Middle frontal gyrus (tissue), 1 donor: ENCODE data around the gene SSBP3.
"Not testable (repeated sequence)": the region's sequence is repeated elsewhere in the genome, so short reads cannot be mapped to it uniquely, and the experiment has no call there.

Experiments
- DNase-seq: peaks from one replicate; pipeline ENCODE4 v3.0.0-alpha.2; 2015; ENCODE audit warnings: low spot score; ENCODE audit errors: extremely low spot score

The SSBP3 gene

DNA sequence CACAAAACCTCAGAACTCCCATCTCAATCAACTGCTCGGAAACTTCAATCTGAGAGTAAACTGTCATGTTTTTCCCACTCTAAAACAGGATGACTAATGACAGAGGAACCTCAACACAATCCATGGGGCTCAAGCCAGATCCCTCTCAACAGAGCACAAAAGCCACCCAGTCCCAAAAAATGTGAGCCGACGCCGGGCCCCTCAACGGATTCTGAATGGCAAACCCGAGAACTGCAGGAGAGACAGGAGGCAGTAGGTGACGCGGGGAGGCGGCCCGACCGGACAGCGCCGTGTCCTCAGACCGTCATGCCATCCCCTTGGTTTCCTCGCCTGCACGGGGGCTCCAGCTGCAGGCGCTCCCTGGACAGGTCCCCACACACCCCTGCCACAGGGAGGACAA lies 53.4 kb downstream of the SSBP3 start:
- no peak for DNase-seq

DNA sequence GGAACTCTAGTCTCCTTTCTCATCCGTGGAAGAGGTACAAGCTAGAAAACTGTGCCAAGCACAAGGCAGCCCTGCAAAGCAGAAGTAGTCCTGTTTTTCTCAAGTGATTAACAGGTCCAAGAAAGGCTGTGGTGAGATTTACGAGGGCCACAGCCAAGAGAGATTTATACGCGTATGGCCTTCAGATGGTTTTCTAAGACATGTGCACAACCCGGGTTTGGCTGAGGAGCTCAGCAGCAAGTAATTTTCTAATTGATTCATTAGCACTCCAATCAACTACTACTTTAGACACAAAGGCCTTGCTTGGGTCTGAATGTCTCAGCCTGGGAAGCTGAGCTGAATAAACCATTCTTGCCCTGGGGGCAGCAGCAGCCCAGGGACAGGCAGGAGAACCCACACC lies 55.8 kb downstream of the SSBP3 start:
- DNase-seq = no peak

DNA sequence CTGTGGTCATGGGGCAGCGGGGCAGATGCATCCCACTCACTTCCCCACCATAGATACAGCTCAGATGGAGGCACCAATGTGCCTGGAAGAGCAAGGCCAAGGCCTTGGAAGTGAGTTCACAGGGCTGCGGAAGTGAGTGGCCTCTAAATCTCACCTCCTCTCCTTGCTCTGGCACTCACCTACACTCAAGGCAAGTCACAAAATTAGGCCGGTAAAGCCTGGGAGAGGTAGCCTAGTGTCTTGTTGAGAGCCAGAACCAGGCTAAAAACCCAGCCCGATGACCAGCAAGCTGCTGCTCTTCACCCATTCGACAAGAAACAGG lies 57.5 kb downstream of the SSBP3 start:
- DNase-seq = no peak

DNA sequence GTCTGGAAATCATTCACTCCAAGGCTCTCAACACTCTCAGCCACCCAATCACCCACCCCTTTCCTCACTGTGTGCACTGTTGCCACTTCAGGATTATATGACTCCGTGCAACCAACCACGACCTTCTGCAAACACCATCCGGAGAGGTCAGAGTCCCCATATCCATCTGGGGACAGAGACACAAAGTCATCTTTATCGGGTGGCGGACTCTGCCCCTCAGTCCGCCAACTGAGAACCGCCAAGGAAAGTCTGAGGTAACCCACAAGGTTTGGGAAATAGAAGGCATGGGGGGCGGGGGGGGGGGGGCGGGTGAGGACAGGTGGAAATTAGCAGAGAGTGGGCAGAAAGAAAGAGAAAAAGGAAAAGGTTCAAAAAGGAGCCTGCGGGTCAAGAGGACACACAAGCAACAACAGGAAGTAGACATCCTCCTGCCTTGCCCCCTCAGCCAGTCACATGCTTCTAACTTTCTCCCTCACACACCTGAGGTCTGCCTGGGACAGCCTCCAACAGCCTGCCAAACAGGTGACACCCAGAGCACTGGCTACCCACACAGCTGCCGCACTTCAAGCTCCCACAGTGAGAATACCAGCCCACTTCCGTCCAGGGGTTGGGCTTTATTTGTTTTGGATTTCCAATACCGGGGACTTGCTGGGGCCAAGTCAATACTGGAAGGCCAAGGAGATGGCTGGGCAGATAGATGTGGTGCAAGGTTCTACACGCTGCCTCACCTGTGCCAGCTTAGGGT lies 58.1 kb downstream of the SSBP3 start:
- DNase-seq = no peak

DNA sequence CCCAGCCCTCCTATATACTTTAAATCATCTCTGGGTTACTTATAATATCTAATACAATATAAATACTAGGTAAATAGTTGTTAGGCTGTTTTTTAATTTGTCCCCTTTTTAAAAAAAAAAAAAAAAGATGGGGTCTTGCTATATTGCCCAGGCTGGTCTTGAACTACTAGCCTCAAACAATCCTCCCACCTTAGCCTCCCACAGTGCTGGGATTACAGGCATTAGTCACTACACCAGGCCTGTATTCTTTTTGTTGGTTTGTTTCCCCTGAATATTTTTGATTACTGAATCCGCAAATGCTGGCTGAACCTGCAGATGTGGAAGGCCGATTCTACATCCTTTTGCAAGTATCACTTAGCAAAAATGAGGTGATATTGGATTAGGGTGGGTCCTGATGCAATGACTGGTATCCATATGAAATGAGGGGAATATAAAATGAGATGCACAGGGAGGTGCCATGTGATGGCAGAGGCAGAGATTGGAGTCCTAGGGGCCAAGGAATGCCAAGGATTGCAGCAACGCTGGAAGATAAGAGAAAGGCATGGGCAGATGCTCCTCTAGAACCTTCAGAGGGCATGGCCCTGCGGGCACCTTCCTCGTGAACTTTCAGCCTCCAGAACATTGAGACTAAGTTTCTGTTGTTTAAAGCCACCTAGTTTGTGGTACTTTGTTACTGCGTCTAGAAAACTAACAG lies 58.8 kb downstream of the SSBP3 start:
- DNase-seq = no peak

DNA sequence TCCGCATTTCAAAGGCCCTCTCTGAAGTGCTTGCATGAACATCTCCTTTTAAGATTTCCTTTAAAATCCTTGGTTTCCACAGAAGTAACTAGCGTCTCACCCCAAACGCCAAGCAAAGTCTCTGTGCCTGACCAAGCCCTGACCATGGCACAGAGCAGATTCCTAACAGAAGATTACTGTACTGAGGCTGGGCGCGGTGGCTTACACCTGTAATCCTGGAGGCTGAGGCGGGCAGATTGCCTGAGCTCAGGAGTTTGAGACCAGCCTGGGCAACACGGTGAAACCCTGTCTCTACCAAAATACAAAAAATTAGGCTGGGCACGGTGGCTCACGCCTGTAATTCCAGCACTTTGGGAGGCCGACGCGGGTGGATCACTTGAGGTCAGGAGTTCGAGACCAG lies 60.6 kb downstream of the SSBP3 start:
- not testable (repeated sequence) for DNase-seq

DNA sequence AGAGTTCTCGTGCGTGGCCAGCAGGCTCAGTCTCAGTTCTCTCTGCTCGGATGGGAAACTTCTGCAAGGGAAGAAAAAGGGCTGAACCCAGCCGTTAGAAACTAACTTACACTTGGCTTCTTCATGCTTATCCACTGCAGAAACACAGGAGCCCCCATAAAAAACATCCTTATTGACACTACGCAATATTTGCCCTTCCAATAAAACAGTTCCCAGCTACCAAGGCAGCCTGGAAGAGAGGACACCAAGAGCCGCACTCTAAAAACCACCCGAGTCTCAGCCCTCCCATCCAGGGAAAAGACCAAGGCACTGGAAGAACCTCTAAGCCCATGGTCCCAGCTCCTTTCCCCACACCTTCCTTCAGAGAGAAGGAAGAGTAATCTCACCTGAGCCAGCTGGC lies 61.1 kb downstream of the SSBP3 start:
- DNase-seq = no peak

DNA sequence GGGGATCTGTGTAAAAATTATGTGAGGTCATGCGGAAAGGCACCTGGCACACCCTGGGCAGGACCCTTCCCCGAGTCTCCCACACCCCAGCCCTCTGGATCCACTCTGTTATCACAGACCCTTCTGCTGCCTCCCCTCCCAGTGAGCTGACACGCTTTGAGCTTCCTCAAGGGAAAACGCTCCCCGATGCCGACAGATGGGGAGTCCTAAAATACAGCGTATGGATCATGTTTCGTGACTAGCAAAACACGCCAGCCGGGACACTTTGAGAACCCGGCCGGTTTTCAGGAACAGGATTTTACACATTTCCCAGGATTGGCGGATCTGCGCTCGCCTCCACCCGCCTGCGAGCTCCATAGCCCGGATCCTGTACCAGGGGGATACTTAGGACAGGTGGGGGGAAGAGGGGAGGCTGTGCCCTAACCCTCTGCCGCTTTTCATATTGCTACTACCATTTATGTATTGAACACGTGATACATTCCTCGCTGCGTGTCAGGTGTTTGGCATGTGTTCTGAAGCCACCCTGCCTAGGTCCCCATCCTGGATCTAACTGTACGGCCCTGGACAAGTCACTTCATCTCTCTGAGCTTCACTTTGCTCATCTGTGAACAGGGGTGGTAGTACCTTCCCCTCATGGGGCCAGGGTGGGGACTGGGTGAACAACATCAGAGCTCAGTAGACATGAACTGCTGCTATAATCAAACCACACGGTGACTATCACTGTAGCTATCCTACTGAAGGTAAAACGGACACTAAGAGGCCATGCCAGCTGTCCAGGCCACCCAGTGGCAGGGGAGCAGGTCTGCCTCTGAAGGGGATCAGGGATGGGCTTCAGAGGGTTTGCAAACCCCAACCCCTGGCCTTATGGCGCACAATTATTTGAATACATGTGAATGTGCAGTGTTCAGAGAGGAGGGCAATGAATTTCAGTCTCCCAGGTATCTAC lies 63.2 kb downstream of the SSBP3 start:
- DNase-seq = no peak

DNA sequence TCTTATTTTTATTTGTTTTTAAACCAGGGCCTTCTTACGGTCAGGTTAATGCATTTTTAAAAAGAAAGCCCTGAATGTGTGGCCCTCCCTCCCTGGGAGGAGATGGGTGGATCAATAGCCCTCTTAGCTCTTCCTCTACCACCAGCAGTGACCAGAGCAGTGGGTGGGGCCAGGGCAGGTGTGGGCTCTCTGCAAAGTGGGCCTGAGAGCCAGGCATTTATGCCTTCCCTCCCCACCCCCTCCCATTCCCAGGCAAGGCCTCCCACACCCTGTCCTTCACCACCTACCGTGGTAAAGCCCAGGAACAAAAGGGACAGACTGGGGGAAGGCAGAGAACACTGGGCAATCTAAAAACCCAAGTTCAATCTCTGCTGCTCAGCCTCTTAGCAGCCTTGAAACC lies 63.9 kb downstream of the SSBP3 start:
- DNase-seq = no peak

DNA sequence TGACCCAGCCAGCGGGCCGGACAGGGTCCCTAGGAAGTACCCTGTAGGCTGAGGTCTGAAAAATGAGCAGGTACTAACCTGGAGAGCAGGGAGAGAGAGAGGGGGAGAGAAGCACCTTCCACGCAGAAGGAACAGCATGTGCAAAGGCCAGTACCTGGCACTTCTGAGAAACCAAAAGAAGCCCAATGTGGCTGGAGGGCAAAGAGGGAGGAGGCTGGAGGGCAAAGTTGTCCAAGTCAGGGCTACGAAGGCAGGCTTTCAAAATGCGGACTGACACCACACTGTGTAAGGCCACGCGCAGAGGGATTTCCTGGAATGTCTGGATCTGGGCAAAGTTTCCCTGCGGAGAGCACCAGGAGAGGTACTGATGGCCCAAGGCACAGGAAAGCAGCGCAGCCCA lies 64.4 kb downstream of the SSBP3 start:
- DNase-seq = no peak

DNA sequence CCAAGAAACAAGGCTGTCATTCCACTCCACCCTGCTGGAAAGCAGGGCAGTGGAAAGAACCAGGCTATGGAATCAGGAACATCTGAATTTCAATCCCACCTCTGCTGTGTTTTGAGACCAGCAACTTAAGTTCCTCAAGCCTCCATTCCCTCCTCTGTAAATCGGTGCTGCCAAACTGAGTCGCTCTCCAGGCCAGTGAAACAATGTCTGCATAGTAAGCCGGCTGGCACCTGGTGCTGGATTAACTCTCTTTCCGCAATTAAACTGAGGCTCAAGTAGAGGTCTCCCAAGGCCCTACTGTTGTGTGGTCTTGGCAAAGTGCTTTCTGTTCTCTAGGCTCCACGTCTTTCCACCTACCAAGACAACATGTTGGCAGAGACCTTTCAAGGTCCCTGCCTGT lies 65.3 kb downstream of the SSBP3 start:
- DNase-seq = no peak

DNA sequence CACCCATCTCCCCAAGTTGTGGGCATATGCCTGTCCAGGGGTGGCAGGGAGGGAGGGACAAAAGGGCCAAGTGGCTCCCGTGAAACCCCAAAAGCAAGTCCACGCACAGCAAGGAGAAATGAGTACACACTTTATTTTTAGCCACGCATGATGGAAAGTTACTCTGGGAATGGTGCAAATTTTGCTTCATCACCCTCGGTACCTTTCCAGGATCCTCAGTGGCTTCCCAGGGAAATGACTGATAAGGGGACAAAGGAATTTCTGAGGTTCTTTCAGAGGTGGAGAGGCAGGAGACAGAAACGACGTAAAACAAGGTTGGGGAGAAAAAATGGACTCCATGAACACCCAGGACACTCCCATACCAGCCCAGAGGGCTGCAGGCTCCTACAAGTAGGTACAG lies 65.8 kb downstream of the SSBP3 start:
- DNase-seq = no peak

DNA sequence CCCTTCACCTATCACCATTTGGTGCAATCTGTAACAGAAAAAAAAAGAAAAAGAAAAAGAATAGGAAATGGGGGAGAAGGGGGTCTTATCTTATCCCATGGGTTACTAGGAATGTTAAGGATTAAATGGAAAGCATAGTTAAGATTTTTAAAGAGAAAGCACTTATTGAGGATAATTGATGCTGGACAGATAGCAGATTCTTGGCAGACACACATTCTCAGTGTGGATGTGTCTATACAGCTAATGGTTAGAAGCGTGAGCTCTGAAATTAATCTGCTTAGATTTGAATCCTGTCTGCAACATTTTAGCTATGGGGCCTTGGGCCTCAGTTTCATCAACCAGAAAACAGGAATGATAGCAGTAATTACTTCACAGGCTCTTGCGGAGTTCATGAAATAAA lies 67.1 kb downstream of the SSBP3 start:
- DNase-seq = no peak

DNA sequence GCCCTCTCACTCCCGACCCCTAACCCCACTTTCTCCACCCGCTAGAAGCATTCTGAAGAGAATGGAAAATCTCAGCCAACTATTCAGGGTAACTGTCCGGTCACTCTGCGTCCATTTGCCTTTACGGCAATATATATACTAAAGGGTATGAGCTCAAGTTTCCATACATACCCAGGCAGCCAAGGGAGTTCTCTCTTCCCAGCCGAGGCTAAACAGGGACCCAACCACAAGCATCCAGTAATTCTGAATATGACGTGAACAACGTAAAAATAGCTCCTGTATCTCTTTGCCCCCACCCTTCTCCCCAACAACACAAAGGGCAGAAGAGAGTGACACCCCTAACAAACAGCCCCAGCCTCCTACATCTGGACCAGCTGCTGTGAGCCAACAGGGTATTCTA lies 67.7 kb downstream of the SSBP3 start:
- DNase-seq = no peak

DNA sequence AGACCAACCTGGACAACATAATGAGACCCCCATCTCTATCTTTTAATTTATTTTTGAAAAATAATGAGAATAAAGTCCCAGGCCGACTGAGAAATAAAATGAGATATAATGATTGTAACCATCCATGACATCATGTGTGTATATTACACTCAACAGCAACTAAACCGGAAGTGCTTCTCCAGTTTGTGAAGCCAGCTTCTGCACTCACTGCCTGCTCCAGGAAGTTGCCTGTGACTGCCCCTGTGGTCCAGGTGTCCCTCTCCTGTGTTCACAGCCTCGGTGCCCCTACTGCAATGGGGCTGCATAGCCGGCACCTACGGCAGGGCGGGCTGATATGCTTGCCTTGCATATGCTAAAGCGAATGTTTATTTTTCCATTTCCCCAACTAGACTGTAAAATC lies 68.3 kb downstream of the SSBP3 start:
- DNase-seq = no peak

DNA sequence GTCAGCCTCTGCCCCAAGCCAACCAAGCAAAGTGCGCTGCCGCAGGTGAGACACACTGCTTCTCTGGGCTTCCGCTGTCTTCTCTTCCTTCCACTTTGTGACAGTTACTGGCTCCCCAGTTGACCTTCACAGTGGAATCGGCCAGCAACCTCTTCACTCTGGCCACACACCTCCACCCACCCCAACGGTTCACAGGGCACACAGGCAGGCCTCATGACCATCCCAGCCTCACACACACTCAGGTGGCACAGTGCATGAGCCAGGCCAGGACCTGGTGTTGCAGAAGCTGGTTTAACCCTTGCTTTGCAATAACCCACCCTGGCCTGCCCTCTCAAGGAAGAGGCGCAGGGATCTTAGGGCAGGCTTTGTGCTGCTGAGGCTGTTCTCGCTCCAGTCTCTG lies 69.2 kb downstream of the SSBP3 start:
- DNase-seq = no peak

DNA sequence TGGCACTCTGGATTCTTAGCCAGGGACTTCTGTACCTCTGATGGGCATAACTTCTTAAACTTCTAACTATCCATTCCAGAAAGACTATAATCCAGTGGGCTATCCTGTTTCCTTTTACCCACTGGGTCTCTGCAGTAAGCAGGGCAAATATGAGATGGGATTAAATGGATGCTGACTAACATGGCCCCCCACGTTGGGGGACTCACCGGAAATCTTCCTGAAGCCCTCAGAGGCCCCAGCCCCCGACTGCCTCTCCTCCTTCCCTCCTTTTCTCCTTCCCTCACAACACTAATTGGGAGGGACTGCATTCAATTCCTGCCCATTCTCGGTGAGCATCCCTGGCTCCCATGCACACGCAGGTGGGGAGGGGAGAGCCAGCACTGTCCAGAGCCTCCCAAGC lies 70.1 kb downstream of the SSBP3 start:
- DNase-seq = no peak

DNA sequence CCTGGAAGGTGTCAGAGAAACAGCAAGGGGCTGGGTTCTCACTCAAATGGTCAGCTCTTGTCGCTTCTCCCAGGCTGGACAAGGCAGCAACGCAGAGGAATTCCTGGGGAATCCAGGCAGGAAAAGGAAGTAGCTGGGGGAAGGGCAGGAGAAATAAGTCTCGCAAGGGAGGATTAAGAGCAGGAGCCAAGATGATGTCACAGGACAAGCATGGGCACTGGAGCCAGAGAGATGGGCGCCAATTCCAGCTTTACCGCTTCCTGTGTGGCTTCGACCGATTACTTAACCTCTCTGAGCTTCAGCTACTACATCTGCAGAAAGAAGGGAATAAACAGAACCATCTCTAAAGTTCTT lies 70.5 kb downstream of the SSBP3 start:
- no peak for DNase-seq

DNA sequence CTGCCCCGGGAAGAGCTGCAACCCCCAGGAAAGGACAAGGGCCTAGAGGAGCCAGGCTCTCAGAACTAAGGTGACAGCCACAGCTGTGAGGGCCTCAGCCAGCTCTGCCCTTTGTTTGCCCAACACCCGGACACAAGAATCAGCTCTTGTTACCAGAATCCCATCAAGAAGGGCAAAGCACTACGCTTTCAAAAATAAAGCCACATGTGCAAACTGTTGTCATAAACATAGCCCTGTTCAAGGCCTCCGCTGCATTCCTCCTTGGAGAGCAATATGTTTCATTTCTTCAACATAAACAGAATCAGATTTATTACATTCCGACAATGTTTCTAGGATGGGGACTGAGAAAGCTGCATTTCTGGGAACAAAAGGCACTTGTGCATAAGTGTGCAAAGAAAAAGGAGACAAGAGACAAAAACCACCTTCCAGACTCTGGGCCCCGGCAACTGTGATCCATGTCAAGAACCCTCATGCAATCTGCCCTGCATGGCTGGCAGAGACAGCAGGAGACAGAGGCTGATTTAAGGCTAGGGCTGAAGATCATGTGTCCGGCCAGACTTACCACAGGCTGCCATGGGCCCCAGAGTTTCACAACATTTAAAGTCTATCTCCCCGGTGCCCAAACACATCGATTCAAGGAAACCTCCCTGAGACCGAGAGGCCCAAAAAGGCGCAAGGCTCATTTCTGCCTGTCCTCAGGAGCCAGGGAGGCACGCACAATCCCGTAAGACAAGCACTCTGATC lies 71.0 kb downstream of the SSBP3 start:
- no peak for DNase-seq

DNA sequence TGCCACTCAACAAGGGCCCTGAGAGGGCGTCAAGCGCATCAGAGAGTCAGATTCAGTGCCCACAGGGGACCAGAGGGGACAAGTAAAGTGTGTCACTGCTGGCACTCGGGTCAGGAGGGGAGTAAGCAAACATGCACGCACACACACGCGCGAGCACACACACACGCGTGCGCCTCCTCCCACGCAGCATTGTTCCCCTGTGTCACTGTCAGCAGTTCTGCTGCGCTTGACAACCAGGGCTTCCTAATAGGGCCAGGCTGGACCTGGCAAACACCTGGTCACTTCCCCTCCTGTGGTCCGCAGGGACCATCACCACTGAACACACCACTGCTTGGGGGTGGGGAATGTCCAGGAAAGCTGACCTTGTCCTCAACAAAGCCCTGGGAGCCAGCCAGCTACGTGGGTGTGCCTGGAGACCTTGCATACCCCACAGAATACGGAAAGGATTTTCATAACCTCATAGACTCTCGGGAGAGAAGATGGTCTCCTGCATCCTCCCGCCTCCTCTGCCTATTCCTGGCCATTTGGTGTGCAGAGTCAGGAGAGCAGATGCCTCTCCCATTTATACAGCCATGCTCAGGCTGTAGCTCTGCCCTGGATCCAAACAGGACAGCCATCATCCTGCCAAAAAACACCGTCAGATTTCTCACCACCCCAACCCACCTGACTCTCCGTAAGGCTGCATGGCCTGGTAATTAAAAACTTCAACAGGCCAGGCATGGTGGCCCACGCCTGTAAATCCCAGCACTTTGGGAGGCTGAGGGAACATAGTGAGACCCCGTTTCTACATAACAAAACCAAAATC lies 73.2 kb downstream of the SSBP3 start:
- DNase-seq = no peak
